ENCODE results near the gene PIGU. TPM values are rescaled to one million over a fixed set of nuclear protein-coding genes. Genes with fewer than 3 reads are reported as not detected.

Gene PIGU
- total RNA-seq, 1 donor from 2014 or later: 5.5 TPM

- H3K4me3 ChIP-seq (ENCODE audit: low read depth, low read length): no peak overlapping the region
- H3K27me3 ChIP-seq (ENCODE audit: control insufficient read depth, insufficient read depth, low read length): no peaks in the 10 kb centered on the region
- FAIRE-seq: no peak
- no peak for DNase-seq (ENCODE audit: low read depth)
- H3K36me3 ChIP-seq (ENCODE audit: control insufficient read depth, insufficient read depth, low read length): no peaks in the 10 kb centered on the region
- TF ChIP-seq, protein P1, sequence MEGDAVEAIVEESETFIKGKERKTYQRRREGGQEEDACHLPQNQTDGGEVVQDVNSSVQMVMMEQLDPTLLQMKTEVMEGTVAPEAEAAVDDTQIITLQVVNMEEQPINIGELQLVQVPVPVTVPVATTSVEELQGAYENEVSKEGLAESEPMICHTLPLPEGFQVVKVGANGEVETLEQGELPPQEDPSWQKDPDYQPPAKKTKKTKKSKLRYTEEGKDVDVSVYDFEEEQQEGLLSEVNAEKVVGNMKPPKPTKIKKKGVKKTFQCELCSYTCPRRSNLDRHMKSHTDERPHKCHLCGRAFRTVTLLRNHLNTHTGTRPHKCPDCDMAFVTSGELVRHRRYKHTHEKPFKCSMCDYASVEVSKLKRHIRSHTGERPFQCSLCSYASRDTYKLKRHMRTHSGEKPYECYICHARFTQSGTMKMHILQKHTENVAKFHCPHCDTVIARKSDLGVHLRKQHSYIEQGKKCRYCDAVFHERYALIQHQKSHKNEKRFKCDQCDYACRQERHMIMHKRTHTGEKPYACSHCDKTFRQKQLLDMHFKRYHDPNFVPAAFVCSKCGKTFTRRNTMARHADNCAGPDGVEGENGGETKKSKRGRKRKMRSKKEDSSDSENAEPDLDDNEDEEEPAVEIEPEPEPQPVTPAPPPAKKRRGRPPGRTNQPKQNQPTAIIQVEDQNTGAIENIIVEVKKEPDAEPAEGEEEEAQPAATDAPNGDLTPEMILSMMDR (IDR thresholded peaks at IDR 0.05; ENCODE audit: insufficient read depth, low read length, severe bottlenecking): no peak
Measured at GRCh38 chr20:34549929-34550305, 127.0 kb downstream of the PIGU start.

DNA sequence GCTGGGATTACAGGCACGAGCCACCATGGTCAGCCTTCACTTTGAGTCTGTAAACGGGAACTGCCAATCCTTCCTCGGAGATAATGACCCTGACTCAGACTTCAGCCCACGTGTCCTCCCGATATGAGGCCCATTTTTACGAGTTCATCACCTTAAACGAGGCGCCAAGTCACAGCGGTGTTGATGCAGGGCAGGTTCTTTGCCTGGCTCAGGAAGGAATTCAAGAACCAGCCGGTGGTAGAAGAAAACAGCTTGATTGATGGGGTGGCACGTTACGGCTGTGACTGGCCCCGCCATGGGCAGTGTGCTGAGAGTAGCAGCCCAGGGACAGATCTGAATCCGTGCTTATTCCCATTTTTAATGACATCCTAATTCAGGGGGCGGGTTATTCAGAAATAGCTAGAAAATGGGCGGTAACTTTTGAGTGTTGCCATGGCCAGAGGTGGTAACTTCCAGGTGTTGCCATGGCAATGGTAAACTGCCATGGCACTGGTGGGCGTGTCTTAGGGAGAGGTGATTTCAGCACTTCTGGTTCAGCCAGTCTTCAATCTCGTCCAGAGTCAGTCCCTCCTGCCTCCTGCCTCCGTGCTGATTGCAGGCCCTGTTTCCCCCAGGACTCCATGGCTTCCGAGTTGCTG is 127.5 kb downstream of the PIGU start:
- DNase-seq (ENCODE audit: low read depth) (peak; percentile 61), FAIRE-seq (no peak)
- Histone ChIP-seq H3K27me3 (ENCODE audit: control insufficient read depth, insufficient read depth, low read length) (no peaks in the 10 kb centered on the region), H3K4me3 (ENCODE audit: low read depth, low read length) (no peak overlapping the region), H3K36me3 (ENCODE audit: control insufficient read depth, insufficient read depth, low read length) (no peaks in the 10 kb centered on the region)
- TF ChIP-seq, protein P1 (IDR thresholded peaks at IDR 0.05; ENCODE audit: insufficient read depth, low read length, severe bottlenecking): no peak

GRCh38 chr20:34547844-34548613 is 128.9 kb downstream of the PIGU start:
- H3K27me3 ChIP-seq (ENCODE audit: control insufficient read depth, insufficient read depth, low read length): no peaks in the 10 kb centered on the region
- TF ChIP-seq, protein P1 (IDR thresholded peaks at IDR 0.05; ENCODE audit: insufficient read depth, low read length, severe bottlenecking): no peak
- H3K36me3 ChIP-seq (ENCODE audit: control insufficient read depth, insufficient read depth, low read length): no peaks in the 10 kb centered on the region
- FAIRE-seq (no peak), DNase-seq (ENCODE audit: low read depth) (no peak)
- no peak overlapping the region for H3K4me3 ChIP-seq (ENCODE audit: low read depth, low read length)

GRCh38 chr20:34546751-34547181 is 130.1 kb downstream of the PIGU start:
- FAIRE-seq (no peak), DNase-seq (ENCODE audit: low read depth) (no peak)
- H3K4me3 ChIP-seq (ENCODE audit: low read depth, low read length): no peak overlapping the region
- TF ChIP-seq, protein P1 (IDR thresholded peaks at IDR 0.05; ENCODE audit: insufficient read depth, low read length, severe bottlenecking): no peak
- no peaks in the 10 kb centered on the region for H3K36me3 ChIP-seq (ENCODE audit: control insufficient read depth, insufficient read depth, low read length)
- no peaks in the 10 kb centered on the region for H3K27me3 ChIP-seq (ENCODE audit: control insufficient read depth, insufficient read depth, low read length)

DNA sequence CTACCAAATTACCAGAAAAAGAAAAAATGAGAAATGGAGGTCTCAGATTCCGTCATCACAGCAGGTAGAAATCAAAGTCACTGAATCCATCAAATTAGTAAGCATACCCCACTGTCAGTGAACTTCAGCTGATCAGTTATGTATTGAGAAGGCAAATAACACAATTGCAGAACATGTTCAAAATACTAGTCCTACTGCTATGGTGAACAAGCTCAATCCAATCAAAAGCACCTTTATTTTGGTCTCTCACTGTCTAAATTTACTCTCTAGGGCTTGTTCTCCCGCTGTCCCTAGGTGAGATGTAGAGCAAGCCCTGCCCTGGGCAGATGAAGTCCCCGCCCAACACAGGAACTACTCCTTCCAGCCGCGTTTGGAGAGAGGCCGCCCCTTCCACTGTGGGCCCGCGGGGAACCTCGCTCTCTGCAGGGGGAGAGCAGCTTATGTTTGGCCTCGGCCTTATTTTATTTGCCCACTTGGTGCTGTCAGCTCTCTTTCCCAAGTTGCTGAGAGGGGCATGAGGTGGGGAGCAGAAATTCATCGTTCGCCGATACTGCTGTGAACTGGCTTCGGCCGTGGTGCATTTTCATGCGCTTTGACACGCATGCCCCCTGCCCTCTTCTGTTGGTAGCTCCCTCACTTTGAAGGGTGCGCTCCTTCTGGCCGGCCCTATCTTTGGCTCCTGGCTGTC is 132.6 kb downstream of the PIGU start:
- Histone ChIP-seq H3K27me3 (ENCODE audit: control insufficient read depth, insufficient read depth, low read length) (no peaks in the 10 kb centered on the region), H3K36me3 (ENCODE audit: control insufficient read depth, insufficient read depth, low read length) (peaks cover 10% of the 10 kb centered on the region), H3K4me3 (ENCODE audit: low read depth, low read length) (peak overlapping the region; percentile 13)
- DNase-seq (ENCODE audit: low read depth) (no peak), FAIRE-seq (no peak)
- TF ChIP-seq, protein P1 (IDR thresholded peaks at IDR 0.05; ENCODE audit: insufficient read depth, low read length, severe bottlenecking): no peak
